Measurements from ENCODE around the gene TGM6.

The TGM6 gene

GRCh38 chr20:2350606-2351005 lies 30.1 kb upstream of the TGM6 start:
- TF ChIP-seq CTCF (IDR thresholded peaks at IDR 0.05; ENCODE audit: insufficient read depth, low read length, poor library complexity, severe bottlenecking): no peak
- no peak for DNase-seq (ENCODE audit: extremely low read depth, insufficient read length)
- Histone ChIP-seq H3K36me3 (ENCODE audit: control insufficient read depth, insufficient read depth, low read length) (no peaks in the 10 kb centered on the region), H3K27me3 (replicated peaks; ENCODE audit: control insufficient read depth, insufficient read depth, low read length) (peaks cover 2% of the 10 kb centered on the region), H3K4me3 (replicated peaks; ENCODE audit: low read depth, low read length) (no peak overlapping the region)

- peaks cover 2% of the 10 kb centered on the region for H3K27me3 ChIP-seq (replicated peaks; ENCODE audit: control insufficient read depth, insufficient read depth, low read length)
- DNase-seq (ENCODE audit: extremely low read depth, insufficient read length): no peak
These were observed 27.5 kb upstream of the TGM6 start for GRCh38 chr20:2353231-2353630.

GRCh38 chr20:2357114-2357513 lies 23.6 kb upstream of the TGM6 start:
- DNase-seq (ENCODE audit: extremely low read depth, insufficient read length): no peak
- Histone ChIP-seq H3K27me3 (replicated peaks; ENCODE audit: control insufficient read depth, insufficient read depth, low read length) (no peaks in the 10 kb centered on the region), H3K4me3 (replicated peaks; ENCODE audit: low read depth, low read length) (no peak overlapping the region), H3K36me3 (ENCODE audit: control insufficient read depth, insufficient read depth, low read length) (no peaks in the 10 kb centered on the region)
- no peak for TF ChIP-seq CTCF (IDR thresholded peaks at IDR 0.05; ENCODE audit: insufficient read depth, low read length, poor library complexity, severe bottlenecking)

More at GRCh38 chr20:2353231-2353630, 27.5 kb upstream of the TGM6 start:
- Histone ChIP-seq H3K4me3 (replicated peaks; ENCODE audit: low read depth, low read length) (no peak overlapping the region), H3K36me3 (ENCODE audit: control insufficient read depth, insufficient read depth, low read length) (no peaks in the 10 kb centered on the region)
- TF ChIP-seq CTCF (IDR thresholded peaks at IDR 0.05; ENCODE audit: insufficient read depth, low read length, poor library complexity, severe bottlenecking): no peak

GRCh38 chr20:2358006-2358405 lies 22.7 kb upstream of the TGM6 start:
- Histone ChIP-seq H3K36me3 (ENCODE audit: control insufficient read depth, insufficient read depth, low read length) (no peaks in the 10 kb centered on the region), H3K27me3 (replicated peaks; ENCODE audit: control insufficient read depth, insufficient read depth, low read length) (no peaks in the 10 kb centered on the region), H3K4me3 (replicated peaks; ENCODE audit: low read depth, low read length) (no peak overlapping the region)
- DNase-seq (ENCODE audit: extremely low read depth, insufficient read length): no peak
- TF ChIP-seq CTCF (IDR thresholded peaks at IDR 0.05; ENCODE audit: insufficient read depth, low read length, poor library complexity, severe bottlenecking): no peak

- TF ChIP-seq CTCF (IDR thresholded peaks at IDR 0.05; ENCODE audit: insufficient read depth, low read length, poor library complexity, severe bottlenecking): no peak
- Histone ChIP-seq H3K27me3 (replicated peaks; ENCODE audit: control insufficient read depth, insufficient read depth, low read length) (no peaks in the 10 kb centered on the region), H3K36me3 (ENCODE audit: control insufficient read depth, insufficient read depth, low read length) (no peaks in the 10 kb centered on the region), H3K4me3 (replicated peaks; ENCODE audit: low read depth, low read length) (no peak overlapping the region)
- DNase-seq (ENCODE audit: extremely low read depth, insufficient read length): no peak
These were observed 19.6 kb upstream of the TGM6 start for GRCh38 chr20:2361035-2361593.

GRCh38 chr20:2363187-2363586 lies 17.5 kb upstream of the TGM6 start:
- TF ChIP-seq CTCF (IDR thresholded peaks at IDR 0.05; ENCODE audit: insufficient read depth, low read length, poor library complexity, severe bottlenecking): no peak
- Histone ChIP-seq H3K4me3 (replicated peaks; ENCODE audit: low read depth, low read length) (no peak overlapping the region), H3K36me3 (ENCODE audit: control insufficient read depth, insufficient read depth, low read length) (no peaks in the 10 kb centered on the region), H3K27me3 (replicated peaks; ENCODE audit: control insufficient read depth, insufficient read depth, low read length) (no peaks in the 10 kb centered on the region)
- DNase-seq (ENCODE audit: extremely low read depth, insufficient read length): no peak
